ENCODE results near the gene FYN. TPM values are rescaled to one million over a fixed set of nuclear protein-coding genes. Genes with fewer than 3 reads are reported as not detected.

The FYN gene
- total and polyA plus RNA-seq, 9 of the 15 experiments (the other 6 are each of a cell fraction or from before 2014, with no cell fraction given), result 2.9 to 22.1 (median 11.4) TPM

- Histone ChIP-seq H3K27ac (ENCODE audit: extremely low read depth, low read depth, low read length) (no peak overlapping the region), H3K4me2 (ENCODE audit: insufficient read depth, low read length) (no peak overlapping the region), H3K79me2 (ENCODE audit: control insufficient read depth, insufficient read depth, low read length) (no peaks in the 10 kb centered on the region), H3K4me3 (no peak overlapping the region), H4K20me1 (replicated peaks; ENCODE audit: control insufficient read depth, insufficient read depth, low read length) (no peaks in the 10 kb centered on the region), H3K9me3 (replicated peaks; ENCODE audit: control insufficient read depth, insufficient read depth, low read depth, low read length) (no peaks in the 10 kb centered on the region), H3K9ac (ENCODE audit: insufficient read depth in 1 of 2, low read depth in 2 of 2, low read length in 2 of 2) (no peak overlapping the region), H2AFZ (ENCODE audit: low read depth, low read length) (no peak overlapping the region), H3K36me3 (ENCODE audit: control insufficient read depth, insufficient read depth, low read length) (no peaks in the 10 kb centered on the region; the same call in 2 of the 3 replicates), H3K9me1 (ENCODE audit: control insufficient read depth, insufficient read depth, low read length) (no peaks in the 10 kb centered on the region), H3K27me3 (ENCODE audit: control insufficient read depth in 2 of 2, insufficient read depth in 2 of 2, low read length in 2 of 2) (no peaks in the 10 kb centered on the region), H3K4me1 (replicated peaks in 1 of 2; ENCODE audit: control insufficient read depth in 2 of 2, insufficient read depth in 2 of 2, low read length in 2 of 2) (peaks cover 0 to 16% of the 10 kb centered on the region in 2 experiments; a peak in 3 of 5 replicates)
- ChIA-PET CTCF (ENCODE audit: low intra/inter-chr PET ratio) (no interaction called here), POLR2A (interaction anchor here (0.6 to 1.1 kb wide), 3 partner anchors 10 to 232 kb away, joined by 3 to 4 read pairs (median 3); no protein-coding TSS in a partner anchor)
- FAIRE-seq, result no peak
- WGBS (ENCODE audit: insufficient coverage, low coverage, missing lambda C conversion rate), result 33% methylated on average over 3 of the region's 3 CpGs
- in situ Hi-C loops (cut with MboI) (no loop called here), intact Hi-C loops (cut with micrococcal nuclease) (no loop called here)
- ATAC-seq, result no peak
- DNase-seq (ENCODE audit: extremely low read depth in 1 of 4, low spot score in 3 of 4), result no peak
- BruUV-seq (replicated peaks), result no TSS peak
- TF ChIP-seq NR2F6 (CRISPR knock-in tag; IDR thresholded peaks at IDR 0.05), result no peak
- TF ChIP-seq ZNF239 (CRISPR knock-in tag; IDR thresholded peaks at IDR 0.05), result no peak
- no peak for TF ChIP-seq SNIP1 (IDR thresholded peaks at IDR 0.05; ENCODE audit: low read depth)
- TF ChIP-seq ZNF263 (CRISPR knock-in tag; IDR thresholded peaks at IDR 0.05; ENCODE audit: borderline replicate concordance), result no peak
- no peak for TF ChIP-seq MLX (CRISPR knock-in tag; conservative IDR thresholded peaks at IDR 0.05)
- no peak for TF ChIP-seq CCNT2 (IDR thresholded peaks at IDR 0.05; ENCODE audit: borderline replicate concordance, extremely low read depth, insufficient read length, low read depth, low read length)
- TF ChIP-seq ZNF444 (CRISPR knock-in tag; IDR thresholded peaks at IDR 0.05), result no peak
- no peak for TF ChIP-seq ZSCAN29 (IDR thresholded peaks at IDR 0.05)
- TF ChIP-seq PHB2 (IDR thresholded peaks at IDR 0.05; ENCODE audit: low read depth), result no peak
- no peak for TF ChIP-seq NCOA6 (IDR thresholded peaks at IDR 0.05)
- TF ChIP-seq ZNF407 (IDR thresholded peaks at IDR 0.05; ENCODE audit: low read depth), result no peak
- TF ChIP-seq HLTF (IDR thresholded peaks at IDR 0.05), result no peak
- no peak for TF ChIP-seq ZNF79 (CRISPR knock-in tag; IDR thresholded peaks at IDR 0.05; ENCODE audit: low read depth)
- TF ChIP-seq ZNF785 (CRISPR knock-in tag; IDR thresholded peaks at IDR 0.05), result no peak
- no peak for TF ChIP-seq ASH1L (IDR thresholded peaks at IDR 0.05; ENCODE audit: borderline replicate concordance, low read depth, partially characterized antibody)
Observed at GRCh38 chr6:111779031-111779430, 94.2 kb downstream of the FYN start.

All from K562 (cell line).